ENCODE results near the gene RPH3AL. TPM values are rescaled to one million over a fixed set of nuclear protein-coding genes. Genes with fewer than 3 reads are reported as not detected.

The RPH3AL gene
- total RNA-seq, 4 donors from 2014 or later: 9.6 to 62.4 (median 41.9) TPM

DNA sequence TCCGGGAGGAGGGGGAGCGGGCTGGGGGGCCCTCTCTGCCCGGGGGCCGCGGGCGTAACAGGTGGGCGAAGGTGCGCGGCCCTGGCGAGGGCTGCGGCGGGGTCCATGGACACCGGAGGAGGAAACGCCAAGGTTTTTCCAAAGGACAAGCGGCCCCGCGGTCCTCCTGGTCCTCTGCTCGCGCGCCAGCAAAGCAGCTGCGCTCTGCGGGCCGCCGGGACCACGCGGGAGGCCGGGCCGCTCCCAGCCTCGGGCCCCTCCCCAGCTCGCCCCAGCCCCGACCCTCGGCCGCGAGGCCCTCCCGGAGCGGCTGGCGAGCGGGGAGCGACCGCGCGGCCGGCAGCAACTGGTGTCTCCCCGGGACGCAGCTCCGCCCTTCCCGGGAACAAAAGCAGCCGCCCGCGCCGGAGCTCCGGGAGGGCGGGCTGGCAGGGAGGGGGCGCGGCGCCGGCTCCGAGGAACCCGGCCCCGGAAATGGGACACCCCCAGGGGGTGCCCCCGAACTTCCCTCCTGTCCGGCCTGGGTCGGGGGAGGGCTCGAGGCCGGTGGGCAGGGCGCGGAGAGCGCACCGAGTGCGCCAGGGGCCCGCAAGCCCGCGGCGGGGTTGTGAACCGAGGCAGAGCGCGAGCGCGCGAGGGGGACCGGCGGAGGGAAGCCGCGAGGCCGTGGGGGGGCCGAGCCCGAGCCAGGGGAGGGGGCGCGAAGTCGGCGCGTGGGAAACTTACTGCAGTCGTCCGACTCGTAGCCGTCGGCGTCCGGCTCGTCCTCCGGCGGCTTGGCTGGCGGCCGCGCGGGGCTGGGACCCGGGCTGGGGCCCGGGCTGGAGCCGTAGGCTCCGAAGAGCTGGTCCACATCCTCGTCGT lies 172.0 kb downstream of the RPH3AL start:
- H3K4me1 ChIP-seq: peaks cover 0 to 34% (median 0%) of the 10 kb centered on the region in 4 donors
- H3K9me3 ChIP-seq: no peaks in the 10 kb centered on the region
- 0 to 3% methylated on average over 12 to 38 of the region's 112 CpGs for WGBS, 2 donors
- no peak for DNase-seq (ENCODE audit: low spot score in 2 of 2)
- H3K36me3 ChIP-seq: no peaks in the 10 kb centered on the region
- H3K27me3 ChIP-seq: peaks cover 0 to 61% of the 10 kb centered on the region in 2 donors
- H3K4me3 ChIP-seq: peak overlapping the region; percentile 17 to 52 (median 22)
- peak overlapping the region in 2 of 4 donors; percentile 30 to 73 for H3K27ac ChIP-seq
- TF ChIP-seq, protein P1, sequence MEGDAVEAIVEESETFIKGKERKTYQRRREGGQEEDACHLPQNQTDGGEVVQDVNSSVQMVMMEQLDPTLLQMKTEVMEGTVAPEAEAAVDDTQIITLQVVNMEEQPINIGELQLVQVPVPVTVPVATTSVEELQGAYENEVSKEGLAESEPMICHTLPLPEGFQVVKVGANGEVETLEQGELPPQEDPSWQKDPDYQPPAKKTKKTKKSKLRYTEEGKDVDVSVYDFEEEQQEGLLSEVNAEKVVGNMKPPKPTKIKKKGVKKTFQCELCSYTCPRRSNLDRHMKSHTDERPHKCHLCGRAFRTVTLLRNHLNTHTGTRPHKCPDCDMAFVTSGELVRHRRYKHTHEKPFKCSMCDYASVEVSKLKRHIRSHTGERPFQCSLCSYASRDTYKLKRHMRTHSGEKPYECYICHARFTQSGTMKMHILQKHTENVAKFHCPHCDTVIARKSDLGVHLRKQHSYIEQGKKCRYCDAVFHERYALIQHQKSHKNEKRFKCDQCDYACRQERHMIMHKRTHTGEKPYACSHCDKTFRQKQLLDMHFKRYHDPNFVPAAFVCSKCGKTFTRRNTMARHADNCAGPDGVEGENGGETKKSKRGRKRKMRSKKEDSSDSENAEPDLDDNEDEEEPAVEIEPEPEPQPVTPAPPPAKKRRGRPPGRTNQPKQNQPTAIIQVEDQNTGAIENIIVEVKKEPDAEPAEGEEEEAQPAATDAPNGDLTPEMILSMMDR (IDR thresholded peaks at IDR 0.05): no peak
- TF ChIP-seq EP300 (IDR thresholded peaks at IDR 0.05) (no peak), POLR2A (IDR thresholded peaks at IDR 0.05) (no peak)

DNA sequence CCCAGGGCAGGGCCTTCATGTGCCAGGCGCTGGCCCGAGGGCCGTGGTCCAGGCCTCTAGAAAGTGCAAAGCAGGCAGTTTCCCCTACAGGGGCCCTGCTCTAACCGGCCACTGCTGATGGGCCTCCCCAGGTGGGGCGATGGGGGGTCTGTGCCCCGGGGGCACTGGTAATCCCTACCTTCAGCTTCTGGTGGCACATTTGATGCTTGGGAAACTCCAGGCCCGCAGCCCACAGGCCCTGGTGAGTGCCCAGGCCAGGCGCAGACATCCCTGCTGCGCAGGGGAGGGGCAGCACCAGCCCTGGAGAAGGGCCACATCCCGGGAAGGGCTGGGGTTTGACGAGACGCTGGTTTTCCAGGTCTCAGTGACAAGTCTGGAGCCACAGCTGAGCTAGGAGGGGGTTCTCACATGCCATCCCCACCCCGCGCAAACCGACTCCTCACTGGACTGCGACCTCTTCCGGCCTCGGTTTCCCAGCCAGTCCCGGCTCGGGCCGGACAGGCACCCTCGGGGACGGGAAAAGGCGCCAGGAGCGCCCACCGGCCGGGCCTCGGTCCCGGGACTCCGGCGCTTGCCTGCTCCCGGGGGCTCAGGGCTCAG lies 172.7 kb downstream of the RPH3AL start:
- no peaks in the 10 kb centered on the region for H3K36me3 ChIP-seq
- peaks cover 0 to 34% (median 0%) of the 10 kb centered on the region in 4 donors for H3K4me1 ChIP-seq
- TF ChIP-seq, protein P1 (IDR thresholded peaks at IDR 0.05): no peak
- TF ChIP-seq POLR2A (IDR thresholded peaks at IDR 0.05) (no peak), EP300 (IDR thresholded peaks at IDR 0.05) (no peak)
- no peaks in the 10 kb centered on the region for H3K9me3 ChIP-seq
- 9 to 14% methylated on average over 7 to 22 of the region's 32 CpGs for whole genome bisulfite sequencing, 2 donors
- peaks cover 0 to 59% of the 10 kb centered on the region in 2 donors for H3K27me3 ChIP-seq
- no peak for DNase-seq (ENCODE audit: low spot score in 2 of 2)
- H3K27ac ChIP-seq: peak overlapping the region in 2 of 4 donors; percentile 30 to 73
- H3K4me3 ChIP-seq: peak overlapping the region; percentile 17 to 52 (median 22)

DNA sequence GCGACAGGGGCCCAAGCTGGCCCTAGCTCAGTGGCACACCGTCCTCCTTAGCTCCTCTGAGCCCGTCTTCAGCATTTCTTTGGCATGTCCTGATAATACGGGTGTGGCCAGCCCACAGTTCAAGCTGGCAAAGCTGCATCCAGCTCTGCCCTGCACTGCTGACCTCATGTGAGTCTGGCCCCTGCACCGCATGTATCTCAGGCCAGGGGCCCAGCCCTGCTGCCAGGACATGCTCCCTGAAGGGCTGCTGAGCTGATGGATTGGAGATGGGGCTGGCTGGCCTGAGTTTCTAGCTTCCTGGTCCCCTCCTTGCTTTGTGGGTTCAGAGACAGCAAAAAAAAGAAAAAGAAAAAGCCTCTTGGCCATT lies 173.6 kb downstream of the RPH3AL start:
- peaks cover 0 to 34% (median 0%) of the 10 kb centered on the region in 4 donors for H3K4me1 ChIP-seq
- no peak for DNase-seq (ENCODE audit: low spot score in 2 of 2)
- H3K27me3 ChIP-seq: peaks cover 0 to 53% of the 10 kb centered on the region in 2 donors
- no peaks in the 10 kb centered on the region for H3K9me3 ChIP-seq
- H3K36me3 ChIP-seq: no peaks in the 10 kb centered on the region
- H3K27ac ChIP-seq: peak overlapping the region in 1 of 4 donors; percentile 73
- TF ChIP-seq, protein P1 (IDR thresholded peaks at IDR 0.05): no peak
- TF ChIP-seq EP300 (IDR thresholded peaks at IDR 0.05): no peak
- no peak for TF ChIP-seq POLR2A (IDR thresholded peaks at IDR 0.05)
- WGBS, 2 donors: 38 to 46% methylated on average over 3 to 4 of the region's 5 CpGs
- peak overlapping the region in 1 of 4 donors; percentile 52 for H3K4me3 ChIP-seq

DNA sequence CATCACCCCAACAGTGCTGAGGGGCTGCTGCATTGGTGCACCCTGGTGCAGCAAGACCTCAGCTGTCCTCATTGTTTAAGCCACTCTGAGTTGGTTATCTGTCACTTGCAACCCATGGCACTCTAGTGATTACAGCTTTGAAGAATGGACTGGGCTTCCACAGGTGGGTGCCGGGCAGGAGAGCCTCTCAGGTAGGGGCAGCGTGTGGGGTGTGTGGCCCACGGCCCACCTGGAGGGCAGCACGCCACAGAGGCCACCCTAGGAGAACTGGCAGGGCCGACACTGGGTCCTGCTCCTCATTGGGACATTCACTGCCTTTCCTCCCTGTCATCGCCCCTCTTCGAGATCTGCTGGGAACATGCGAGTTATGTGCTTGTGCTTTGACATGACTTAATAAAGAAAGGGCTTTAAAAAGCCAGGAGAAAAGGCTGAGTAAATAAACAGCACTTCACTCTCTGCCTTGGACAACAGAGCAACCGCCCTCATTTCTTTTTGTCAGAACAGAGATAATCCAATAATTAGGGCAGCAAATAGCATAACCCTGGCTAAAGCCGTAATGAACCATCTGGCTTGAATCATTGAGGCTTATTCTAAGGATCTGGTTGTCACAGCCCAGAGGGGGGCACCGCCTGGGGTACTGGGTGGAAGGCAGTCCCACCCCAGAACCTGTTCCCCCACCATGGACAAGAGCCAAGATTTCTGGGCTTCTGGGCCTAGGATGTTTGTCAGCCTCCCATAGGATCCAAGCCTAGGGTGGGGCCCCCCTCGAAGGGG lies 174.1 kb downstream of the RPH3AL start:
- WGBS, 2 donors: 72 to 78% methylated on average over 11 to 12 of the region's 12 CpGs
- H3K27ac ChIP-seq: peak overlapping the region in 1 of 4 donors; percentile 18
- H3K36me3 ChIP-seq: no peaks in the 10 kb centered on the region
- H3K4me1 ChIP-seq: peaks cover 0 to 34% (median 0%) of the 10 kb centered on the region in 4 donors
- peaks cover 0 to 52% of the 10 kb centered on the region in 2 donors for H3K27me3 ChIP-seq
- H3K9me3 ChIP-seq: no peaks in the 10 kb centered on the region
- no peak for DNase-seq (ENCODE audit: low spot score in 2 of 2)
- TF ChIP-seq POLR2A (IDR thresholded peaks at IDR 0.05): no peak
- no peak for TF ChIP-seq EP300 (IDR thresholded peaks at IDR 0.05)
- TF ChIP-seq, protein P1 (IDR thresholded peaks at IDR 0.05): no peak
- H3K4me3 ChIP-seq: peak overlapping the region in 1 of 4 donors; percentile 52

All from tibial nerve (tissue), 4 donors.